ENCODE results near the gene ABCC1. TPM values are rescaled to one million over a fixed set of nuclear protein-coding genes. Genes with fewer than 3 reads are reported as not detected.
"Not testable (repeated sequence)": the region's sequence is repeated elsewhere in the genome, so short reads cannot be mapped to it uniquely, and the experiment has no call there.

ABCC1 gene
- total RNA-seq, 1 donor from 2014 or later = 53.7 TPM

DNA sequence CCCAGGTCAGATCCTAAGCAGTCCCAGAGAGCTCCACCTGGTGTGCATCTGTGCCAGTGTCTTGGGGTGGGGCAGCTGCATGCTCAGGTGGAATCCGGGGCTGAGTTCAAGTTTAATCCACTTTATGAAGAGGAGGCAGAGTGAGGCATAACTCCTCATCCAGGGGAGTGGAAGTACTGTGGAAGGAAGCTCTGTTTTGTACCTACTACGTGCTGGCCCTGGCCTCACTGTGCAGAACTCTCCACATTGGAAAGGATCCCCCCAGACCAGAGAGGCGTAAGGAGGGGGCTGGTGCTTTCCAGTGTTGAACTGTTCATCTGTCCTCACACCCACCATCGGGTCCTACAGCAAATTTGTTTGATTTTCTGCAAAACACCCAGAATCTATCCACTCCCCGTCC lies 195.9 kb downstream of the ABCC1 start:
- Mint-ChIP-seq H3K4me3 (no peak overlapping the region), H3K9me3 (no peaks in the 10 kb centered on the region), H3K27me3 (no peaks in the 10 kb centered on the region), H3K27ac (no peak overlapping the region), H3K36me3 (peaks cover 3% of the 10 kb centered on the region), H3K4me1 (ENCODE audit: unreplicated experiment) (no peaks in the 10 kb centered on the region)
- no peak for DNase-seq (ENCODE audit: extremely low spot score, unreplicated experiment)
- TF ChIP-seq, protein P1, sequence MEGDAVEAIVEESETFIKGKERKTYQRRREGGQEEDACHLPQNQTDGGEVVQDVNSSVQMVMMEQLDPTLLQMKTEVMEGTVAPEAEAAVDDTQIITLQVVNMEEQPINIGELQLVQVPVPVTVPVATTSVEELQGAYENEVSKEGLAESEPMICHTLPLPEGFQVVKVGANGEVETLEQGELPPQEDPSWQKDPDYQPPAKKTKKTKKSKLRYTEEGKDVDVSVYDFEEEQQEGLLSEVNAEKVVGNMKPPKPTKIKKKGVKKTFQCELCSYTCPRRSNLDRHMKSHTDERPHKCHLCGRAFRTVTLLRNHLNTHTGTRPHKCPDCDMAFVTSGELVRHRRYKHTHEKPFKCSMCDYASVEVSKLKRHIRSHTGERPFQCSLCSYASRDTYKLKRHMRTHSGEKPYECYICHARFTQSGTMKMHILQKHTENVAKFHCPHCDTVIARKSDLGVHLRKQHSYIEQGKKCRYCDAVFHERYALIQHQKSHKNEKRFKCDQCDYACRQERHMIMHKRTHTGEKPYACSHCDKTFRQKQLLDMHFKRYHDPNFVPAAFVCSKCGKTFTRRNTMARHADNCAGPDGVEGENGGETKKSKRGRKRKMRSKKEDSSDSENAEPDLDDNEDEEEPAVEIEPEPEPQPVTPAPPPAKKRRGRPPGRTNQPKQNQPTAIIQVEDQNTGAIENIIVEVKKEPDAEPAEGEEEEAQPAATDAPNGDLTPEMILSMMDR (conservative IDR thresholded peaks at IDR 0.05) = no peak

DNA sequence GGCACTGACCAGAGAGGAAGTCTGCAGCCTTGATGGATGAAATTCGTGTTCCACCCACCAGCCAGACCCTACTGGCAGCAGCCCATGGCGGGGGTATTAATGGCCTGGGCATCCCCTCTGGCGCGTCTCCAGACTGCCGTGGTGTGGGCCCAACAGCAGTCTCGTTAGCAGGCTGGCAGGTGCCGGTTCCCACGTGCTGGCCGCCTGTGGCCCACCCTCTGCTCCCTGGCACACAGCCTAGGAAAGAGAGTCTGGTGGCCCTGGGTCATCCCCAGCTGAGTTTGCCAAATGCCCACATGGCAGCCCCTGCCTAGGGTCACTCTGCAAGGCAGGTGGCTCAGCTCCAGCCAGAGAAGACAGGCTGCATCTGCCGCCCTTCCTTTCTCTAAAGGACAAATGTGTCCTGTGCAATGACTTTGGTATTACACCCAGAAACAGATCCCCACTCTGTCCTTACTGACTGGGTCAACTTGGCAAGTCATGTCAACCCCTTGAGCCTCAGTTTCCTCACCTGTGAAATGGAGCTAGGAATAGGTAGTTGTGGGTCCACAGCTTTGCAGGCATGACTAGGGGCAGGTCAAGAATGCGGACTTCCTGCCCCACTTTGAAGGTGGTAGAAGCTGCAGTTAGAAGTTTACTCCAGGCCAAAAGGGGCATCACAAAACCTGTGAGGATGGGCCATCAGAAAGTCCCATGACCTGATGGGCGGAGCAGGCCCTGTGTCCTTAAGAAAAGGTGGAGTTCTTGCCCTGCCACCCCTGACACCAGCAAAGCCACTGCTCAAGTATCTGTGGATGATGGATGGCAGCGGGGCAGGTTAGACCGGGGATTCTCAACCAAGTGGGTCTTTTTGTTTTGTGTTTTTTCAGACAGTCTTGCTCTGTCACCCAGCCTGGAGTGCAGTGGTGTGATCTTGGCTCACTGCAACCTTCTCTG lies 197.2 kb downstream of the ABCC1 start:
- Mint-ChIP-seq H3K9me3 (no peaks in the 10 kb centered on the region), H3K27me3 (no peaks in the 10 kb centered on the region), H3K4me3 (no peak overlapping the region), H3K27ac (no peak overlapping the region), H3K36me3 (peaks cover 3% of the 10 kb centered on the region), H3K4me1 (ENCODE audit: unreplicated experiment) (no peaks in the 10 kb centered on the region)
- TF ChIP-seq, protein P1 (conservative IDR thresholded peaks at IDR 0.05) = no peak
- no peak for DNase-seq (ENCODE audit: extremely low spot score, unreplicated experiment)

DNA sequence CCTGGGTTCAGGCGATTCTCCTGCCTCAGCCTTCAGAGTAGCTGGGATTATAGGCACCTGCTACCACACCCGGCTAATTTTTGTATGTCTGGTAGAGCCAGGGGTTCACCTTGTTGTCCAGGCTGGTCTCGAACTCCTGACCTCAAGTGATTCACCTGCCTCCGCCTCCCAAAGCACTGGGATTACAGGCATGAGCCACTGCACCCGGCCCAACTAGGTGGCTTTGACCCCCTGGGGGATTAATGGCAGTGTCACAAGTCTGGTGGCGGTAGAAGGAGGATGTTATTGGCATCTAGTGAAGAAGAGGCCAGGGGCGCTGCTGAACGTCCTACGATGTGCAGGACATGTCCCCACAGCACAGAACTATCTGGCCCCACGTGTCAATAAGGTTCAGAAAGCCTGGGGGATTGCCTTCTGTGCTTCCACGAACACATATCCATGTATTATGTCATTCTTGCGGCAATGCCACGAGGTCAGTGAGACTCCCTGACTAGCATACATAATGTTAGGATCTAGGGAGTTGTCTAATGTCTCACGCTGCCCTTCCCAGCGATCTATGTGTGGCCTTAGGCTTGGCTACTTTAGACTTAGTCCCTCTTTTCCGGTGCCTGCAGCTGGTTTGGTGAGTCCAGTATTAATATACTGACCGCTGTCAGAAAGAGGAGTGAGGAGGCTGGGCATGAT lies 198.0 kb downstream of the ABCC1 start:
- no peaks in the 10 kb centered on the region for H3K9me3 Mint-ChIP-seq
- TF ChIP-seq, protein P1 (conservative IDR thresholded peaks at IDR 0.05) = no peak
- no peaks in the 10 kb centered on the region for H3K36me3 Mint-ChIP-seq
- DNase-seq (ENCODE audit: extremely low spot score, unreplicated experiment) = no peak
- H3K27me3 Mint-ChIP-seq = no peaks in the 10 kb centered on the region
- H3K4me1 Mint-ChIP-seq (ENCODE audit: unreplicated experiment) = no peaks in the 10 kb centered on the region
- H3K27ac Mint-ChIP-seq = no peak overlapping the region
- H3K4me3 Mint-ChIP-seq = no peak overlapping the region

DNA sequence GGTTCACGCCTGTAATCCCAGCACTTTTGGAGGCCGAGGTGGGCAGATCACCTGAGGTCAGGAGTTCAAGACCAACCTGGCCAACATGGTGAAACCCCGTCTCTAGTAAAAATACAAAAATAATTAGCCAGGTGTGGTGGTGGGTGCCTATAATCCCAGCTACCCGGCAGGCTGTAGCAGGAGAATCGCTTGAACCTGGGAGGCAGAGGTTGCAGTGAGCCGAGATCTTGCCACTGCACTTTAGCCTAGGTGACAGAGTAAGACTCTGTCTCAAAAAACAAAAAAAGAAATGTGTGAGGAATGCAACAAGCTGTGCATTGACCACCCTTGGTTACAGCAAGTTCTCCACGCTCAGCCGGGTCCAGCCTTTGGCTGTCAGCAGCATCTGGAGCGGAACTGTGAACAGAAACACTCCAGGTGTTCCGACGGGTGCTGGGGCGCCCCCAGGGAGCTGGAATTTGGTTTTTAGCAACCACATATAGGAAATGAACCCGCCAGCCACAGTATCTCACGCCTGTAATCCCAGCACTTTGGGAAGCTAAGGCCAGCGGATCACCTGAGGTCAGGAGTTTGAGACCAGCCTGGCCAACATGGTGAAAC lies 198.7 kb downstream of the ABCC1 start:
- not testable (repeated sequence) for H3K4me3 Mint-ChIP-seq; H3K4me1 Mint-ChIP-seq (ENCODE audit: unreplicated experiment); H3K36me3 Mint-ChIP-seq; H3K27me3 Mint-ChIP-seq; DNase-seq (ENCODE audit: extremely low spot score, unreplicated experiment); H3K27ac Mint-ChIP-seq; H3K9me3 Mint-ChIP-seq

DNA sequence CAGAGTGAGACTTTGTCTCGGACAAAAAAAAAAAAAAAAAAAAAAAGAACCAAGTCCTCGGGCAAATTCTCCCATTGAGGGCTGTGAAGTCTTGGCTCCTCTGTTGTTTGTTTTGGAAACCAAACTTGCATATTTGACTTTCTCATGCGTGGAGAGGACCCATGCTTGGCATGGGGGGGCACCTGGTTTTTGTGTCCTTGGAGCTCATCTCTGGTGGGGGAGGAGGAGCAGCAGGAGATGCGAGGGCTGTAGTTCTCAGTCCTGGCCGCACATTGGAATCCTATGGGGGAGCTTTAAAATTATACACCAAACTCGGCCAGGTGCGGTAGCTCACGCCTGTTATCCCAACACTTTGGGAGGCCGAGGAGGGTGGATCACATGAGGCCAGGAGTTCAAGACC lies 199.3 kb downstream of the ABCC1 start:
- TF ChIP-seq, protein P1 (conservative IDR thresholded peaks at IDR 0.05) = no peak
- no peaks in the 10 kb centered on the region for H3K36me3 Mint-ChIP-seq
- H3K9me3 Mint-ChIP-seq = no peaks in the 10 kb centered on the region
- H3K4me3 Mint-ChIP-seq = no peak overlapping the region
- no peaks in the 10 kb centered on the region for H3K4me1 Mint-ChIP-seq (ENCODE audit: unreplicated experiment)
- DNase-seq (ENCODE audit: extremely low spot score, unreplicated experiment) = no peak
- no peak overlapping the region for H3K27ac Mint-ChIP-seq
- no peaks in the 10 kb centered on the region for H3K27me3 Mint-ChIP-seq

DNA sequence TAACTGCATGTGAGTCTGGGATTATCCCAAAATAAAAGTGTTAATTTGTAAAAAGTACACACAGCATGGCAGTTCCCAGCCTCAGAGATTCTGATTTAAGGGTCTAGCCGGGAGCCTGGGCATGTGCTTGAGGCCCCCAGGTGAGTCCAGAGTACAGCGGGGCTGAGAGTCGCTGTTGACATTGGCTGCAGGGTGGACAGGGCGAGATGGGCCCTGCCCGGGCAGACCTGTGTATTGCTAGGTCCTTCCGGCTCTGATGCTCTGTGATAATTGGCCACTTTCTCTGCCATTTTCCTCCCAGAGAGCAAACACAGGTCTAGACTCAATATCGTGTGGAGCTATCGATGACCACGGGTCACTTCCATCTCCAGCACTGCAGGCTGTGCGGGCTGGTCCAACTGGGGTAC lies 200.3 kb downstream of the ABCC1 start:
- Mint-ChIP-seq H3K36me3 (no peaks in the 10 kb centered on the region), H3K9me3 (no peaks in the 10 kb centered on the region), H3K27ac (no peak overlapping the region), H3K4me1 (ENCODE audit: unreplicated experiment) (no peaks in the 10 kb centered on the region), H3K4me3 (no peak overlapping the region), H3K27me3 (no peaks in the 10 kb centered on the region)
- no peak for DNase-seq (ENCODE audit: extremely low spot score, unreplicated experiment)
- TF ChIP-seq, protein P1 (conservative IDR thresholded peaks at IDR 0.05) = no peak
